NCI-H187 (cell line): ENCODE measurements around the gene TMEM219.

Experiments
- DNase-seq, 2 experiments: peaks; one replicate each; lab custom pipeline; 2025; lab: John Stamatoyannopoulos, UW

Gene TMEM219

GRCh38 chr16:29995324-29995910 lies 33.5 kb downstream of the TMEM219 start, which contains the start of gene HIRIP3:
Gene HIRIP3, minus strand, starts transcription at chr16:29995617. Its CDS starts 12 bp downstream, at chr16:29995605.
- peak; percentile 27 to 69 for DNase-seq

DNA sequence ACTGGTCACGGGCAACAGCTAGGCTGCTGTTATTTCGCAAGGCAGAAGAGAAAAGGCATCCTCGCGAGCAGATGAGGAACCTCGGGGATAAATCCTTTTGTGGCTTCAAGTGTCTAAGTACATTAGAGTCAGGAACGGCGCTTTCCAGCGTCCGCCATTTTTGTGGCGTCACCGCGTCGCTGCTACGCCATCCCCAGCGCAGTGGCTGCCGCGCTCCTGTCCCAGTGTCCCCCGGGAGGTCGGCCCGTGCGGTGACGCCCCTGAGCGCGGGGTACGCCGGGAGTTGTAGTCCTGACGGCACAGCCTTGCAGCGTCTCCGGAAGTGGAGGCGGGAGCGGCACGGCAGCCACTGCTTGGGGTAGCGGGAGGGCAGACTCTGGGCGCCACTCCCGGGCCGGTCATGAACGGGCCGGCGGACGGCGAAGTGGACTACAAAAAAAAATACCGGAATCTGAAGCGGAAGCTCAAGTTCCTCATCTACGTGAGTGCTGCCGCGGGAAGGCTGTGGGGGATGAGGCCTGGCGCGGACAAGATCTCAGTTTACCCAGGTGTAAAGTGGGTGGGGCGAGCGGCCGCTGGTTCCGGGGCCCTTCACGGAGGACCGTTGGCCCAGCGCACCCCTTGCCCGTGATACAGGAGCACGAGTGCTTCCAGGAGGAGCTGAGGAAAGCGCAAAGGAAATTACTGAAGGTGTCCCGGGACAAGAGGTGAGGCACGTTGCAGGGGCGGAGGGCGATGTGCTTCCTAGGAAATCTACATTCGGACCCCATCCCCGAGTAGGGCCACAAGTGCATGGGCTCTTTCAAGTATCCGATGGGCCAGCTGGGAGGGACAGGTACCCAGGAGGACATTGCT lies 34.3 kb downstream of the TMEM219 start, which contains the start of gene INO80E:
TSS of gene INO80E (plus strand) at position 331 of the 855 bp plus-strand sequence. CDS start at position 401, 70 bp downstream.
- DNase-seq = peak; percentile 64 to 90

DNA sequence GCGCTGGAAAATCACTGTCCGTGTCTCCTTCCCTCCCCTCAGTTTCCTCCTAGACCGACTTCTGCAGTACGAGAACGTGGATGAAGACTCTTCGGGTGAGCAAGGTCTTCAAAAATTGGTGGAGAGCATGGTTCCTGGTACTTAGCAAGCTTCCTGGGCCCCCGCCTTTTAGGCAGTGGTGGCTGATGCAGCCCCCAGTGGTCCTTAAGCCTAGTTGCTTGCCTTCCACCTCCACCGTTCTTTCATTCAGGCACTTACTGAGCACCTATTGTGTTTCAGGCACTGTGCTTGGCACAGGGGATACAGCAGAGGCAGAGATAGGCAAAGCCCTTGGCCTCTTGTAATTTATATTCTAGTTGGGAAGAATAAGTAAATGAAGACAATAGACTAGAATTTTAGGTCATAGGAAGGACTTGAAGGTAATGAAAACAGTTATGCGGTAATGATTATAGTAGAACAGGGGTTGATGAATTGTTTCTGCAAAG lies 34.9 kb downstream of the TMEM219 start:
- DNase-seq = no peak

DNA sequence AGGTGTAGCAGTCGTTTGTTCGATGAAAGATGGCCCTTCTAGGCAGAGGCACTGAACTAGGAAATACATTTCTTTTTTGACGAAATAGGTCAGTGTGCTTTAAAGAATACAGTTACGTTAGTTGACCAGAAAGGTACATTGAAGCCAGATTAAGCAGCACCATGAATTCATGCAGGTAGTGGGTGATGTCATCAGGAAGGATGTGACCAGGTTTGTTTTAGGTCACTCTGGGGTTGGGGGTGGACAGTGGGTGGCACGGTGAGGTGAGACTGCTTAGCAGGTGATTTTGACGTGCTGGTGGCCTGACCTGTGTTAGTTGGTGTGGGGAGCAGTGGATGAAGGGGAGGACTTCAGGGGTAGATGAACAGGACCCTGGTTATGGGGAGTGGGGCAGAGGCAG lies 37.7 kb downstream of the TMEM219 start:
- no peak for DNase-seq

GRCh38 chr16:30000735-30001631 lies 39.1 kb downstream of the TMEM219 start:
- DNase-seq = no peak

DNA sequence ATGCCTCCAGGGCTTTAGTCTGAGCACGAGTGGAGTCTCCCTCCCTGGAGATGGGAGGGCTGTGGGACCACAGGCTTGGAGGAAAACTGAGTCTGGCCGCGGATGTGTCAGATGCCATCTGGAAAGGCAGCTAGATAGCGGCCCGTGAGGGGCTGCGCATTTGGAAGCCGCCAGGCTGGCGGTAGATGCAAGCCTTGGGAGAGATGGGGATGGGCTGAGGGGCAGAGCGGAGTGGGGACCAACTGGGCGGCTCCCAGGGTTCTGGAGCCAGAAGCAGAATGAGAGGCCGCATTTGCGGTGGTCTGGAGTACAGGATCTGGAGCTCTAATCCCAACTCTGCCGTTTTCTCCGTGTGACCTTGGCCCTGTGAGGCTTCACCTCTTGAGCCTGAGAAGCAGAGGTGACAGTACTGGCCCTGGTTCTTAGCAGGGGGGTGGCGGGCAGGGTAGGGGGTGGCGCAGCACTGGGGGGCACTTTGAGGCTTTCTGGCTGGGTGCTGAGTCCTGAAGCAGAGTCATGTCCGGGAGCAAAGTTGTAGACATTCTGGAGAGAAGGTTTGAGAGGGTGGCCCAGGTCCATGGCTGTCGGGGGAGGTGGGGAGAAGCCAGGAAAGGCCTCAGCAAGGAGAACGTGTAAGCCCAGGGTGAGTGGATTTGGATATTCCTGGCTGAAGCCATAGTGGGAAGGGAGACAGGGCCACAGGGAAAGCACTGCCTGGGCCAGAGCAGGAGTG lies 40.9 kb downstream of the TMEM219 start:
- DNase-seq = no peak

GRCh38 chr16:30003670-30004423 lies 42.0 kb downstream of the TMEM219 start:
- no peak for DNase-seq

DNA sequence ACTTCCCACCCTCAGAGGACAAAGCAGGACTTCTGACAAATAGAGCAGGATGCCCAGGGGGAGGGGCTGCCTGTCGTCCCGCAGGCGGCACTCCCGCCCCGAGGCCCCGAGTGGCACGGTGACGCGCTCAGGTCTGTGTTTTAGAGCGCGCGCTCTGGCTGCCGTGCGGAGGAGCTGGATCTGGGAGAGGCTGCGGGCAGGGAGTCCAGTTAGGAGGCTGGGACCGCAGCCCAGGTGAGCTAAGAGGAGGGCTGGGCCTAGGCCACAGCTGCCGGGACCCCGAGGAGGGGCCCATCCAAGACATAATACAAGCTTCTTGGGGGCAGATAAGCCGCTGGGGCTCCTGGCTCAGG lies 42.5 kb downstream of the TMEM219 start:
- DNase-seq = peak in 1 of 2 experiments; percentile 59

- peak in 1 of 2 experiments; percentile 59 for DNase-seq
Measured at GRCh38 chr16:30004811-30005242, 42.9 kb downstream of the TMEM219 start.

DNA sequence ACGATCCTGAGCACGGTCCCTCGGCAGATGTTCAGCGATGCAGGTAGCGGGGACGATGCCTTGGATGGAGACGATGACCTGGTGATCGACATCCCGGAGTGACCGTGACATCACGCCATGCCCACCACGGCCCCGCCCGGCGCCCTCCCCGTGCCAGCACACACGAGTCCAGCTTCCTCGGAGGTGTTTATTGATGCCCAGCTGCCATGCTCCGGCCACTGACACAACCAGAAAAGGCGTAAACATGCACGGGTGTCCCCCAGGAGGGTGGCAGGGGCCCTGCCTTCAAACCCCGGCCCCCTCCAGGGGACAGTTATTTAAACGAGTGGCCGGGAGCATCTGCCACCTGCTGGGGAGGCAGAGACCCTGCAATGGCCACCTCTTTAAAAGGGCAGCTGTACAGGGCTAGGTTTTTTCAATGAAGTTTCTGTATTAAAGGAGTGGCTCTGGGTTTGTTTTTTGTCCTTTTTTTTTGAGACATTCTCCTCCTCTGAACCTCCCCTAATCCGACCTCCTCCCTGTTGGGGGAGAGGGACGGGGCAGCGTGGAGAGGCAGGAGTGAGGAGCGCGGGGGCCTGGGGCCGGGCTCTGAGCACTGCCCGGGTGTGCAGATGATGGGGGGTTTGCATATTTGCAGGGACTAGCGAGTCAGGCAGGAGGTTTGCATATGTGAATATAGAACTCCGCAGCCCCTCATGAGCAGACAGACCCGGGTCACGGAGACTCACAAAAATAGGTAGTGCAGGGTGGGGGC lies 43.6 kb downstream of the TMEM219 start:
- no peak for DNase-seq

DNA sequence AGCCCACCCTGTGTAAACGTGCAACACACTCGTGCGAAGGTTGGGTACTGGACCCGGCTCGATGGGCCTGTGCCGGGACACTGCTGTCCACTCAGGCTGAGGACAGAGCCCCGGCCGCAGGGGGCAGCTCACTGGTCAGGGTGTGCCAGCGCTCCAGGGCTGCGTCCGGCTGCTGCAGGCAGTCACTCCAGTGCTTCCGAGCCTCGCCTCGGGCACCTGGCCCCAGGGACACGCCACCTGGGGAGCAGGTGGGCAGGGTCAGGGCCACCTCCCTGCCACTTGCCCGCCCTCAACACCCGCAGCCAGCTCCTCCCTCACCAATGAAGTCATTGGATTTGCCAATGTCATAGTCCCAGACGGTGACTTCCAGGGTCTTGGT lies 44.2 kb downstream of the TMEM219 start:
- no peak for DNase-seq

DNA sequence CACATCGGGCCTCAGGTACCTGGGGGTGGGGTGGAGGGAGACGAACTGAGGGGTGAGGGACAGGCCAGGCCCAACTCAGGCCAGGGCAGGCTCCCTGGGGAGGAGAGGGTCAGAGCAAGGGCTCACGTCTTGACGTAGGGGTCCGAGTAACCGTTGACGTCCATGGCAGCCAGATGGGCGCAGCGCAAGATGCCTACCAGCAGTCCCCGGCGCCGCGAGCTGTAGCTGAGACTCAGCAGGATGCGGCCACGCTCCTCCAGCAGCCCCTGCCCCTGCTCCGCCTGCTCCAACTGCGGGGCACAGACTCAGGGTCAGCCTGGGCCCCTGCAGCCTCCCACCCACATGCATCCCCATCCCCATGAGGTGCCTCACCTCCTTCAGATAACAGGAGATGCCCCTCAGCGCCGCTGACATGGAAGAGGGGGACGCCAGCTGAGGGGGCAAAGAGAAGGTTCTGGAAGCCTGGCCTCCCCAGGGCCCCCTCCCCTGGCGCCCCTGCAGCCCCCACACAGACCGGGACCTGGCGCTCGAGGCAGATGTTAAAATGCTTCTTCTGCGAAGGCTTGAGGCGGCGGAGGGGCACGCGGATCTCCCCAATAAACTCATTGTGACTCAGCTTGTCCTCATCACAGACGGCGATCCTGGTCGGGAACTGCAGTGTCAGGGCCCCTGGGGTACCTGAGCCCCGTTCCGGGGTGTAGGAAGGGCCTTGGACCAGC lies 44.9 kb downstream of the TMEM219 start:
- DNase-seq = no peak

- DNase-seq = no peak
Measured at GRCh38 chr16:30007378-30007895, 45.6 kb downstream of the TMEM219 start.

DNA sequence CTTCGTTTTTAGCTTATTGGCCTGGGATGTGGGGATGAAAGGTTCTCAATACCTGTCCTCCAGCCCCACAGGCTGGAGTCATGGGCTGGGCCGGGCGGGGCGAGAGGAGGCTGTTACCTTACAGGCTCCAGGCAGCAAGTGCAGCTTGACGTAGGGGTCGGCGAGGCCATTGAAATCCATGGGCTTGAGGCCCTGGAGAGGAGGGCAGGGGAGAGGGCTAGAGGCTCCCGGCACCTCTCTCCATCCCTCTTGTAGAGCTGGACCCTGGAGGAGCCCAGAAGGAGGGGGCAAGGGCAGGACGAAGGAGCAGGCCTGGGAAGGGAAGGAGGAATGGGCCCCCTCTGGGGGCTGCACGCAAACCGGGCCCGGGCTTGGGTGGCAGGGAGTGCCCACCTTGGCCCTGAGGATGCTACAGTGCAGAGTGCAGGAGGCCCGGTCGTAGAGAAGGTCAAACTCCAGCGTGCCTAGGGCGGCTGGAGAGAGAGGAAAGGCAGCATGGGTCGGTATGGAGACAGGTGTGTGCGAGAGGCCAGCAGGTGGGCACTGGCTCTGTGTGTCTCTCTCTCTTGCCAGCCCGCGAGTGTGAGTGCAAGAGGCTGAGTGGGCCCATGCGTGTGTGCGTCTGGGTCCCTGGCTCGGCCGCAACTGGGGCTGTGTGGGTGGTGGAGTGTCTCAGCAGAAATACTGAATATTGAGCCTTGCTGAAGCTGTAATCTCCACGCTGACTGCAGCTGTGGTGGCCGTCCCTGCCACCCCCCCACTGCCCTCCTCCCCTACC lies 47.4 kb downstream of the TMEM219 start:
- DNase-seq = no peak

DNA sequence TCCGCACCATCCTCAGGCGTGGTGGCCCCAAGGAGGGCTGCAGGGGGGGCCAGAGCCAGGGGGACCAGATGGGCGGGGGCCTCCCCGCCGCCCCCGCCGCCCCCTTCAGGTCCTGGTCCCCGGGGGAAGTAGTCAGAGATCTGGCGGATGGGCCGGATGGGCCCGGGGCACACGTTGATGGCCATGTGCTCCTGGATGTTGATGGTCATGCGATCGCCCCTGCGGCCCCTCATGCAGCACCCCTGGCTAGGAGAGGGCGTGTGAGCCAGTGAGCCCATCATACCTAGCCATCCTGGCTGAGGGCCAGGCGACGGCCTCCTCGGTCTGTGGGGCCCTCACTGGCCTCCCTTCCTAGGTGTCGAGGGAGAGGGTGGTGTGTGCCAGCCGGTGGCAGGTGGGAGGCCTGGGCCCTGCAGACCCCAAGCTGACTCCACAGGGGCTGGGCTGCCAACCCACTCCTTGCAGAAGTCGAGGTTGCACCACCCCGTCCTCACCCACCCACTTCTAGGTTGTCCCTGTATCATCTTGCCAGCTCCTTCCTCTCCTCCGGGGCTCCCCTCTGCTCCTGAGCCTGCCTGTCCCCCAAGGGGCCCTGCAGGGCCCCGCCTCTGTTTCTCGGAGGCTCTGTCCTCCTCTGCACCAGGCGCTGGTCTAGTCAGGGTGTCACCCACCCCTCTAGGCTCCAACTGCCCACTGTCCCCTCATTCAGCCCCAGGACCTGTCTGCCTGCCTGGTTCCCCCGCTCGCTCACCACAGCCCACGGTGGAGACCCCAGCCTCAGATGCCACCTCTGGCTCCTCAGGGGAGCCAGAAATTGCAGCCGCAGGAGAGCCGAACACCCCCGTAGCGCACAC lies 48.3 kb downstream of the TMEM219 start:
- DNase-seq = no peak

- DNase-seq = no peak
Measured at GRCh38 chr16:30010844-30011713, 49.2 kb downstream of the TMEM219 start, which contains the start of gene DOC2A. Gene DOC2A, minus strand, starts transcription at chr16:30011027. Its CDS starts 805 bp downstream, at chr16:30010222.
